ENCODE results near the gene TMEM240. TPM values are rescaled to one million over a fixed set of nuclear protein-coding genes. Genes with fewer than 3 reads are reported as not detected.
"Not testable (repeated sequence)": the region's sequence is repeated elsewhere in the genome, so short reads cannot be mapped to it uniquely, and the experiment has no call there.

The TMEM240 gene
- total and polyA plus RNA-seq, 4 donors: 0.14 to 0.33 (median 0.33) TPM; not detected in 1

- no peaks in the 10 kb centered on the region for H3K27me3 ChIP-seq (ENCODE audit: control insufficient read depth in 4 of 4, insufficient read depth in 4 of 4, low read length in 3 of 4)
- no peak for TF ChIP-seq EGR1 (IDR thresholded peaks at IDR 0.05; ENCODE audit: low read depth in 2 of 2)
- no peaks in the 10 kb centered on the region for H3K9me3 ChIP-seq (ENCODE audit: control insufficient read depth in 4 of 4, low read length in 3 of 4)
- no peak overlapping the region for H3K27ac ChIP-seq (ENCODE audit: low read depth in 1 of 2, low read length in 2 of 2)
- peaks cover 11 to 18% (median 13%) of the 10 kb centered on the region in 4 donors for H3K36me3 ChIP-seq (ENCODE audit: control insufficient read depth in 4 of 4, insufficient read depth in 3 of 4, low read depth in 1 of 4, low read length in 3 of 4)
- H3K4me3 ChIP-seq (ENCODE audit: low read depth in 1 of 3, low read length in 3 of 3): no peak overlapping the region
- WGBS: 85% methylated on average over 4 of the region's 4 CpGs
- peaks cover 0 to 17% (median 9%) of the 10 kb centered on the region in 4 donors for H3K4me1 ChIP-seq (ENCODE audit: control insufficient read depth in 4 of 4, insufficient read depth in 4 of 4, low read length in 3 of 4)
- no peak for DNase-seq (ENCODE audit: low spot score)
- H3K9ac ChIP-seq (ENCODE audit: low read depth in 1 of 2, low read length in 2 of 2): no peak overlapping the region
Observed at GRCh38 chr1:1558591-1558990, 18.2 kb upstream of the TMEM240 start.

DNA sequence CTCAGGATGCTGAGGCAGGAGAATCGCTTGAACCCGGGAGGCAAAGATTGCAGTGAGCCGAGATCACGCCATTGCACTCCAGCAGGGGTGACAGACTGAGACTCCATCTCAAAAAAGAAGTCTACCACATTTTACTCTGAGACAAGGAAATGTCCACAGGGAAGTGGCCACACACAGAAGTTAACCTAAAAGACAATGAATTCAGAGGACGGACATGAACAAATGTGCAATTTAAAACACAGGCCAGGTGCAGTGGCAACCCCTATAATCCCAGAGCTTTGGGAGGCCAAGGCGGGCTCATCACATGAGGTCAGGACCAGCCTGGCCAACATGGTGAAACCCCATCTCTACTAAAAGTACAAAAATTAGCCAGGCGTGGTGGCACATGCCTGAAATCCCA lies 17.3 kb upstream of the TMEM240 start:
- DNase-seq (ENCODE audit: low spot score); H3K9me3 ChIP-seq (ENCODE audit: control insufficient read depth in 4 of 4, low read length in 3 of 4); H3K4me3 ChIP-seq (ENCODE audit: low read depth in 1 of 3, low read length in 3 of 3); H3K27me3 ChIP-seq (ENCODE audit: control insufficient read depth in 4 of 4, insufficient read depth in 4 of 4, low read length in 3 of 4); H3K27ac ChIP-seq (ENCODE audit: low read depth in 1 of 2, low read length in 2 of 2); H3K9ac ChIP-seq (ENCODE audit: low read depth in 1 of 2, low read length in 2 of 2): not testable (repeated sequence)
- Histone ChIP-seq H3K4me1 (ENCODE audit: control insufficient read depth in 4 of 4, insufficient read depth in 4 of 4, low read length in 3 of 4) (peaks cover 0 to 17% (median 9%) of the 10 kb centered on the region in 4 donors), H3K36me3 (ENCODE audit: control insufficient read depth in 4 of 4, insufficient read depth in 3 of 4, low read depth in 1 of 4, low read length in 3 of 4) (peaks cover 5 to 13% (median 9%) of the 10 kb centered on the region in 4 donors)
- 96% methylated on average over 7 of the region's 7 CpGs for WGBS

- H3K4me1 ChIP-seq (ENCODE audit: control insufficient read depth in 4 of 4, insufficient read depth in 4 of 4, low read length in 3 of 4): peaks cover 0 to 17% (median 9%) of the 10 kb centered on the region in 4 donors
- not testable (repeated sequence) for H3K4me3 ChIP-seq (ENCODE audit: low read depth in 1 of 3, low read length in 3 of 3); H3K9ac ChIP-seq (ENCODE audit: low read depth in 1 of 2, low read length in 2 of 2); H3K9me3 ChIP-seq (ENCODE audit: control insufficient read depth in 4 of 4, low read length in 3 of 4); H3K27ac ChIP-seq (ENCODE audit: low read depth in 1 of 2, low read length in 2 of 2); H3K27me3 ChIP-seq (ENCODE audit: control insufficient read depth in 4 of 4, insufficient read depth in 4 of 4, low read length in 3 of 4); H3K36me3 ChIP-seq (ENCODE audit: control insufficient read depth in 4 of 4, insufficient read depth in 3 of 4, low read depth in 1 of 4, low read length in 3 of 4); DNase-seq (ENCODE audit: low spot score)
- WGBS: 96% methylated on average over 11 of the region's 11 CpGs
Observed at GRCh38 chr1:1556961-1557360, 16.5 kb upstream of the TMEM240 start.

DNA sequence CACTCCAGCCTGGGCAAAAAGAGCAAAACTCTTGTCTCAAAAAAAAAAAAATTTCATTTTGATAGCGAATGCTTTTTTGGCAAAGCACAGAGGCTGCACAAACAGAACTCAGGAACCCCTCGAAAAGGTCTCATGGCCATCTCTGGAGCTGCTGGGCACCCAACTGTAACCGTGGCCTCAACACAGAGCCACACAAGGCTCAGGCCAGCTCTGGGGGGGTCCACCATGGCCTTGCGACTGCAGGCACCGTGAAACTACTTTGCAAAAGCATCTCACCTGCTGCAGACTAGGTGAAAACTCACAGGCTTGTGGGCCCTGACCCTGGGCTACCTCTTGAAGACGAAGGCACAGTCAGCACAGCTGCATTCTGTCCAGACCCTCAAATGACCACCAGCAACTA lies 16.1 kb upstream of the TMEM240 start:
- Histone ChIP-seq H3K27ac (ENCODE audit: low read depth in 1 of 2, low read length in 2 of 2) (no peak overlapping the region), H3K4me3 (ENCODE audit: low read depth in 1 of 3, low read length in 3 of 3) (no peak overlapping the region)
- WGBS: 93% methylated on average over 6 of the region's 6 CpGs

More for the DNA sequence above, 16.1 kb upstream of the TMEM240 start:
- H3K9me3 ChIP-seq (ENCODE audit: control insufficient read depth in 4 of 4, low read length in 3 of 4): no peaks in the 10 kb centered on the region
- no peak for DNase-seq (ENCODE audit: low spot score)
- no peak for TF ChIP-seq SP1 (IDR thresholded peaks at IDR 0.05)
- TF ChIP-seq NR2F2 (IDR thresholded peaks at IDR 0.05): no peak
- TF ChIP-seq, protein P1, sequence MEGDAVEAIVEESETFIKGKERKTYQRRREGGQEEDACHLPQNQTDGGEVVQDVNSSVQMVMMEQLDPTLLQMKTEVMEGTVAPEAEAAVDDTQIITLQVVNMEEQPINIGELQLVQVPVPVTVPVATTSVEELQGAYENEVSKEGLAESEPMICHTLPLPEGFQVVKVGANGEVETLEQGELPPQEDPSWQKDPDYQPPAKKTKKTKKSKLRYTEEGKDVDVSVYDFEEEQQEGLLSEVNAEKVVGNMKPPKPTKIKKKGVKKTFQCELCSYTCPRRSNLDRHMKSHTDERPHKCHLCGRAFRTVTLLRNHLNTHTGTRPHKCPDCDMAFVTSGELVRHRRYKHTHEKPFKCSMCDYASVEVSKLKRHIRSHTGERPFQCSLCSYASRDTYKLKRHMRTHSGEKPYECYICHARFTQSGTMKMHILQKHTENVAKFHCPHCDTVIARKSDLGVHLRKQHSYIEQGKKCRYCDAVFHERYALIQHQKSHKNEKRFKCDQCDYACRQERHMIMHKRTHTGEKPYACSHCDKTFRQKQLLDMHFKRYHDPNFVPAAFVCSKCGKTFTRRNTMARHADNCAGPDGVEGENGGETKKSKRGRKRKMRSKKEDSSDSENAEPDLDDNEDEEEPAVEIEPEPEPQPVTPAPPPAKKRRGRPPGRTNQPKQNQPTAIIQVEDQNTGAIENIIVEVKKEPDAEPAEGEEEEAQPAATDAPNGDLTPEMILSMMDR (IDR thresholded peaks at IDR 0.05; ENCODE audit: low read depth, low read length, missing input control): no peak
- TF ChIP-seq YY1 (IDR thresholded peaks at IDR 0.05): no peak
- TF ChIP-seq RAD21 (IDR thresholded peaks at IDR 0.05): no peak
- no peak for TF ChIP-seq EGR1 (IDR thresholded peaks at IDR 0.05; ENCODE audit: low read depth in 2 of 2)
- TF ChIP-seq HNF4G (IDR thresholded peaks at IDR 0.05): no peak
- TF ChIP-seq FOXA1 (IDR thresholded peaks at IDR 0.05): no peak
- TF ChIP-seq GABPA (IDR thresholded peaks at IDR 0.05 in 1 of 2, conservative IDR thresholded peaks at IDR 0.05 in 1 of 2): no peak
- TF ChIP-seq, protein P2, sequence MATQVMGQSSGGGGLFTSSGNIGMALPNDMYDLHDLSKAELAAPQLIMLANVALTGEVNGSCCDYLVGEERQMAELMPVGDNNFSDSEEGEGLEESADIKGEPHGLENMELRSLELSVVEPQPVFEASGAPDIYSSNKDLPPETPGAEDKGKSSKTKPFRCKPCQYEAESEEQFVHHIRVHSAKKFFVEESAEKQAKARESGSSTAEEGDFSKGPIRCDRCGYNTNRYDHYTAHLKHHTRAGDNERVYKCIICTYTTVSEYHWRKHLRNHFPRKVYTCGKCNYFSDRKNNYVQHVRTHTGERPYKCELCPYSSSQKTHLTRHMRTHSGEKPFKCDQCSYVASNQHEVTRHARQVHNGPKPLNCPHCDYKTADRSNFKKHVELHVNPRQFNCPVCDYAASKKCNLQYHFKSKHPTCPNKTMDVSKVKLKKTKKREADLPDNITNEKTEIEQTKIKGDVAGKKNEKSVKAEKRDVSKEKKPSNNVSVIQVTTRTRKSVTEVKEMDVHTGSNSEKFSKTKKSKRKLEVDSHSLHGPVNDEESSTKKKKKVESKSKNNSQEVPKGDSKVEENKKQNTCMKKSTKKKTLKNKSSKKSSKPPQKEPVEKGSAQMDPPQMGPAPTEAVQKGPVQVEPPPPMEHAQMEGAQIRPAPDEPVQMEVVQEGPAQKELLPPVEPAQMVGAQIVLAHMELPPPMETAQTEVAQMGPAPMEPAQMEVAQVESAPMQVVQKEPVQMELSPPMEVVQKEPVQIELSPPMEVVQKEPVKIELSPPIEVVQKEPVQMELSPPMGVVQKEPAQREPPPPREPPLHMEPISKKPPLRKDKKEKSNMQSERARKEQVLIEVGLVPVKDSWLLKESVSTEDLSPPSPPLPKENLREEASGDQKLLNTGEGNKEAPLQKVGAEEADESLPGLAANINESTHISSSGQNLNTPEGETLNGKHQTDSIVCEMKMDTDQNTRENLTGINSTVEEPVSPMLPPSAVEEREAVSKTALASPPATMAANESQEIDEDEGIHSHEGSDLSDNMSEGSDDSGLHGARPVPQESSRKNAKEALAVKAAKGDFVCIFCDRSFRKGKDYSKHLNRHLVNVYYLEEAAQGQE (IDR thresholded peaks at IDR 0.05): no peak
- H3K36me3 ChIP-seq (ENCODE audit: control insufficient read depth in 4 of 4, insufficient read depth in 3 of 4, low read depth in 1 of 4, low read length in 3 of 4): peaks cover 0 to 3% (median 2%) of the 10 kb centered on the region in 4 donors
- no peaks in the 10 kb centered on the region for H3K27me3 ChIP-seq (ENCODE audit: control insufficient read depth in 4 of 4, insufficient read depth in 4 of 4, low read length in 3 of 4)
- H3K4me1 ChIP-seq (ENCODE audit: control insufficient read depth in 4 of 4, insufficient read depth in 4 of 4, low read length in 3 of 4): peaks cover 0 to 17% (median 9%) of the 10 kb centered on the region in 4 donors
- no peak overlapping the region for H3K9ac ChIP-seq (ENCODE audit: low read depth in 1 of 2, low read length in 2 of 2)

Data from liver (tissue), 9 donors.